Endothelial cell of umbilical vein (primary cell): ENCODE measurements around the gene GIPC3. TPM values are rescaled to one million over a fixed set of nuclear protein-coding genes. Genes with fewer than 3 reads are reported as not detected.

Experiments used
- BruUV-seq: library from RNA; stranded (reverse); fragments of 400-500 nt; replicated peaks from 2 replicates; lab custom pipeline; 2021; lab: Mats Ljungman, UMichigan
- CTCF ChIA-PET: fragments of 300-600, 350-600 bp; sonication (Branson Sonifier 250); formaldehyde crosslinking; loops from one replicate; lab custom pipeline; 2021; ENCODE audit warnings: antibody characterized with exemption, inconsistent platforms; lab: Charles Lee
- POLR2A ChIA-PET: fragments of 300-600, 350-600 bp; sonication (Branson Sonifier 250); formaldehyde crosslinking; loops from one replicate; lab custom pipeline; 2021; ENCODE audit warnings: antibody characterized with exemption, inconsistent platforms; lab: Charles Lee
- DNase-seq: peaks from one replicate; pipeline ENCODE4 v3.0.0-alpha.2; 2011; ENCODE audit warnings: low read depth, low spot score
- FAIRE-seq: peaks from 2 replicates; lab custom pipeline; 2011; peaks lifted over from hg19 to GRCh38; lab: Jason Lieb, UNC
- H2AFZ ChIP-seq: 2 replicates; pipeline ENCODE4 v1.6.0; 2012; ENCODE audit warnings: low read depth, low read length, control low read depth, inconsistent platforms
- H3K27ac ChIP-seq: 2 replicates; pipeline ENCODE4 v1.5.1; 2011; ENCODE audit warnings: low read depth, mild to moderate bottlenecking, control low read depth, low read length, moderate library complexity; ENCODE audit not compliant: insufficient read depth
- H3K27me3 ChIP-seq, 2 experiments: 2 replicates each; pipeline versions ENCODE4 v1.6.0 to v1.6.1; 2011; ENCODE audit warnings: low read length in 2 of 2, mixed read lengths in 1 of 2; ENCODE audit not compliant: control insufficient read depth in 2 of 2, insufficient read depth in 2 of 2
- H3K36me3 ChIP-seq, 2 experiments: 2 replicates in 1 of 2; 3 replicates in 1 of 2; pipeline ENCODE4 v1.5.1; 2011; ENCODE audit warnings: low read length in 2 of 2, mild to moderate bottlenecking in 1 of 2, moderate library complexity in 1 of 2; ENCODE audit not compliant: control insufficient read depth in 2 of 2, insufficient read depth in 2 of 2; ENCODE audit errors: extremely low read depth in 1 of 2
- H3K4me1 ChIP-seq: 3 replicates; pipeline ENCODE4 v1.5.1; 2011; ENCODE audit warnings: mild to moderate bottlenecking, low read length; ENCODE audit not compliant: control insufficient read depth, insufficient read depth; ENCODE audit errors: extremely low read depth
- H3K4me2 ChIP-seq: 2 replicates; pipeline ENCODE4 v1.6.1; 2011; ENCODE audit warnings: low read length, control low read depth, mixed read lengths; ENCODE audit not compliant: insufficient read depth
- H3K4me3 ChIP-seq, 3 experiments: fragments of 200-600 bp in 1 of 3; sonication (generic), shearing (Covaris generic) in 1 of 3; replicated peaks in 1 of 3; 2 replicates each; pipeline ENCODE4 v1.5.1; 2011 to 2016; ENCODE audit warnings: control low read depth in 3 of 3, low read length in 3 of 3, mild to moderate bottlenecking in 2 of 3, inconsistent platforms in 1 of 3, low read depth in 1 of 3, moderate library complexity in 1 of 3; ENCODE audit not compliant: insufficient read depth in 1 of 3
- H3K79me2 ChIP-seq: 2 replicates; pipeline ENCODE4 v1.6.0; 2012; ENCODE audit warnings: low read length, inconsistent platforms; ENCODE audit not compliant: control insufficient read depth, insufficient read depth
- H3K9ac ChIP-seq: replicated peaks from 2 replicates; pipeline ENCODE3; 2011; ENCODE audit warnings: low read length, control low read depth; ENCODE audit not compliant: insufficient read depth; ENCODE audit errors: extremely low read depth
- H3K9me1 ChIP-seq: replicated peaks from 3 replicates; pipeline ENCODE4 v1.6.0; 2011; ENCODE audit warnings: mild to moderate bottlenecking, low read length; ENCODE audit not compliant: control insufficient read depth, insufficient read depth; ENCODE audit errors: extremely low read depth
- H3K9me3 ChIP-seq: replicated peaks from 2 replicates; pipeline ENCODE4 v1.5.1; 2012; ENCODE audit warnings: low read length, inconsistent platforms; ENCODE audit not compliant: control insufficient read depth, insufficient read depth
- H4K20me1 ChIP-seq: replicated peaks from 2 replicates; pipeline ENCODE3; 2011; ENCODE audit warnings: mild to moderate bottlenecking, low read length; ENCODE audit not compliant: control insufficient read depth, insufficient read depth; ENCODE audit errors: extremely low read depth
- CTCF ChIP-seq, 2 donors: IDR thresholded peaks; 1 replicate in 1 of 2; 2 replicates in 1 of 2; pipeline ENCODE4 v1.5.1; 2011; ENCODE audit warnings: low read length in 2 of 2, mild to moderate bottlenecking in 2 of 2, moderate library complexity in 2 of 2, control low read depth in 1 of 2, inconsistent platforms in 1 of 2, low read depth in 1 of 2; ENCODE audit not compliant: insufficient read depth in 1 of 2; ENCODE audit errors: extremely low read depth in 1 of 2
- EZH2 ChIP-seq: IDR thresholded peaks from 2 replicates; pipeline ENCODE4 v1.6.1; 2012; ENCODE audit warnings: borderline replicate concordance, low read depth, mild to moderate bottlenecking, moderate library complexity, low read length, inconsistent platforms; ENCODE audit not compliant: severe bottlenecking
- FOS ChIP-seq: IDR thresholded peaks from 2 replicates; pipeline ENCODE4 v1.6.1; 2011; ENCODE audit warnings: mild to moderate bottlenecking, low read length, moderate library complexity, borderline replicate concordance; ENCODE audit not compliant: insufficient read depth
- GATA2 ChIP-seq: IDR thresholded peaks from 2 replicates; pipeline ENCODE4 v1.7.0; 2011; ENCODE audit warnings: low read depth, mild to moderate bottlenecking, moderate library complexity, mixed read lengths, low read length; ENCODE audit not compliant: insufficient read length, insufficient read depth
- JUN ChIP-seq: IDR thresholded peaks from 2 replicates; pipeline ENCODE4 v1.6.1; 2011; ENCODE audit warnings: borderline replicate concordance, low read depth; ENCODE audit not compliant: insufficient read length, insufficient read depth
- MAX ChIP-seq: IDR thresholded peaks from 2 replicates; pipeline ENCODE4 v1.6.1; 2011; ENCODE audit not compliant: insufficient read depth, insufficient read length
- MYC ChIP-seq: IDR thresholded peaks from one replicate; pipeline ENCODE4 v1.6.1; 2011; ENCODE audit warnings: mild to moderate bottlenecking, low read depth, low read length
- POLR2A ChIP-seq: IDR thresholded peaks from 2 replicates; pipeline ENCODE4 v1.6.1; 2012; ENCODE audit warnings: low read depth, mild to moderate bottlenecking, control low read depth, low read length
- POLR2AphosphoS5 ChIP-seq: IDR thresholded peaks from 2 replicates; pipeline ENCODE4 v1.6.1; 2012; ENCODE audit warnings: low read depth, mild to moderate bottlenecking, control low read depth, low read length, moderate library complexity; ENCODE audit not compliant: insufficient read depth
- dilution Hi-C: fragments of 300-500 bp; cut with MboI; formaldehyde crosslinking; loops from one replicate; pipeline ENCODE4 v1.15.0; 2019; ENCODE audit warnings: low sequenced_read_pairs; ENCODE audit not compliant: extremely low pct_ligation_motif_present
- intact Hi-C: fragments of 100-400 bp; cut with micrococcal nuclease; formaldehyde crosslinking; loops from one replicate; pipeline ENCODE4 v1.10.0; 2022
- polyA plus RNA-seq, 4 experiments: library from polyadenylated mRNA; depleted of rRNA in 3 of 4; stranded (reverse) in 3 of 4; unstranded in 1 of 4; fragments of >200 nt; gene quantifications; 2 replicates each; pipeline versions ENCODE4 v1.2.1 to v1.2.3, GENCODE V29; 2011 to 2012; ENCODE audit warnings: missing spikeins in 1 of 4
- small RNA-seq: library from RNA; depleted of rRNA; stranded (forward); fragments of <200 nt; gene quantifications from one replicate; pipeline ENCODE3, GENCODE V24; 2012; ENCODE audit warnings: low replicate concordance, low read depth; ENCODE audit not compliant: insufficient read depth, insufficient read length
- total RNA-seq: library from RNA; stranded (reverse); gene quantifications from 2 replicates; pipeline ENCODE4 v1.2.3, GENCODE V29; 2021

The GIPC3 gene
- total and polyA plus RNA-seq, 2 donors (not counting 3 experiments of a cell fraction or from before 2014, with no cell fraction given): 2.2 to 6.6 TPM

- TF ChIP-seq MAX (no peak), POLR2A (no peak), EZH2 (no peak), POLR2AphosphoS5 (no peak), MYC (no peak), GATA2 (no peak), FOS (no peak), CTCF (IDR thresholded peaks at IDR 0.05; ENCODE audit: extremely low read depth in 1 of 2, insufficient read depth in 1 of 2, low read depth in 1 of 2, low read length in 2 of 2) (no peak), JUN (no peak)
- H3K36me3 ChIP-seq: peaks cover 8 to 51% of the 10 kb centered on the region in 2 experiments
- POLR2A ChIA-PET: interaction anchor here (0.7 kb wide), 1 partner anchor 10 kb away, joined by 7 read pairs; no protein-coding TSS in a partner anchor
Observed at GRCh38 chr19:3642296-3642695, 57.0 kb downstream of the GIPC3 start.

More at GRCh38 chr19:3642296-3642695, 57.0 kb downstream of the GIPC3 start:
- Histone ChIP-seq H3K27ac (no peak overlapping the region), H3K4me3 (no peak overlapping the region), H2AFZ (no peak overlapping the region), H3K9me3 (no peaks in the 10 kb centered on the region), H3K27me3 (no peaks in the 10 kb centered on the region), H4K20me1 (no peaks in the 10 kb centered on the region), H3K9me1 (no peaks in the 10 kb centered on the region), H3K4me2 (no peak overlapping the region), H3K9ac (no peak overlapping the region), H3K4me1 (no peaks in the 10 kb centered on the region), H3K79me2 (no peaks in the 10 kb centered on the region)
- no TSS peak for BruUV-seq
- dilution Hi-C loops: no loop called here
- no peak for FAIRE-seq
- no peak for DNase-seq
- intact Hi-C loops: no loop called here
- CTCF ChIA-PET: no interaction called here

Small RNA genes within 50 kb of the gene (small RNA-seq; reads per million reads assigned to genes)
- gene AC005786.1: not detected

Other genes with a start within 250 kb of the GIPC3 start
- 131 and 133 TPM in 2 replicates for gene NFIC, start 218.9 kb upstream of the GIPC3 start, total RNA-seq
- 8.5 and 11.4 TPM in 2 replicates for gene NFIC, start 218.9 kb upstream of the GIPC3 start, polyA plus RNA-seq
- not detected in 2 replicates for gene SMIM24, start 105.0 kb upstream of the GIPC3 start, total RNA-seq
- not detected in 2 replicates for gene SMIM24, start 105.0 kb upstream of the GIPC3 start, polyA plus RNA-seq
- not detected in 2 replicates for gene SMIM44, start 102.0 kb upstream of the GIPC3 start, total RNA-seq
- not detected in 2 replicates for gene SMIM44, start 102.0 kb upstream of the GIPC3 start, polyA plus RNA-seq
- gene DOHH, start 84.8 kb upstream of the GIPC3 start, total RNA-seq: 14.8 and 15.2 TPM in 2 replicates
- 8.0 and 8.7 TPM in 2 replicates for gene DOHH, start 84.8 kb upstream of the GIPC3 start, polyA plus RNA-seq
- 60.4 and 60.5 TPM in 2 replicates for gene FZR1, start 79.2 kb upstream of the GIPC3 start, total RNA-seq
- gene FZR1, start 79.2 kb upstream of the GIPC3 start, polyA plus RNA-seq: 35.9 and 45.0 TPM in 2 replicates
- 0.53 and 0.73 TPM in 2 replicates for gene TEKTIP1, start 46.3 kb upstream of the GIPC3 start, total RNA-seq
- not detected in 2 replicates for gene TEKTIP1, start 46.3 kb upstream of the GIPC3 start, polyA plus RNA-seq
- gene MFSD12, start 27.9 kb upstream of the GIPC3 start, total RNA-seq: 78.9 and 80.4 TPM in 2 replicates
- 51.7 and 66.9 TPM in 2 replicates for gene MFSD12, start 27.9 kb upstream of the GIPC3 start, polyA plus RNA-seq
- 98.0 and 98.2 TPM in 2 replicates for gene HMG20B, start 12.5 kb upstream of the GIPC3 start, total RNA-seq
- gene HMG20B, start 12.5 kb upstream of the GIPC3 start, polyA plus RNA-seq: 53.2 and 63.9 TPM in 2 replicates
- 2.9 and 3.4 TPM in 2 replicates for gene TBXA2R, start 21.4 kb downstream of the GIPC3 start, total RNA-seq
- gene TBXA2R, start 21.4 kb downstream of the GIPC3 start, polyA plus RNA-seq: 2.4 TPM in 2 replicates
- 36.1 and 36.4 TPM in 2 replicates for gene CACTIN, start 41.3 kb downstream of the GIPC3 start, total RNA-seq
- 29.7 and 31.8 TPM in 2 replicates for gene CACTIN, start 41.3 kb downstream of the GIPC3 start, polyA plus RNA-seq
- 79.5 and 82.2 TPM in 2 replicates for gene PIP5K1C, start 115.0 kb downstream of the GIPC3 start, total RNA-seq
- 31.6 and 37.4 TPM in 2 replicates for gene PIP5K1C, start 115.0 kb downstream of the GIPC3 start, polyA plus RNA-seq
- gene TJP3, start 122.9 kb downstream of the GIPC3 start, total RNA-seq: not detected in 2 replicates
- 0.10 TPM in 1 of 2 replicates, not detected in the other for gene TJP3, start 122.9 kb downstream of the GIPC3 start, polyA plus RNA-seq
- 23.4 and 24.3 TPM in 2 replicates for gene APBA3, start 176.2 kb downstream of the GIPC3 start, total RNA-seq
- 25.1 and 41.7 TPM in 2 replicates for gene APBA3, start 176.2 kb downstream of the GIPC3 start, polyA plus RNA-seq
- gene MRPL54, start 177.2 kb downstream of the GIPC3 start, total RNA-seq: 67.5 and 76.3 TPM in 2 replicates
- gene MRPL54, start 177.2 kb downstream of the GIPC3 start, polyA plus RNA-seq: 80.2 and 93.1 TPM in 2 replicates
- gene RAX2, start 186.8 kb downstream of the GIPC3 start, total RNA-seq: not detected in 2 replicates
- gene RAX2, start 186.8 kb downstream of the GIPC3 start, polyA plus RNA-seq: not detected in 2 replicates
- gene MATK, start 200.9 kb downstream of the GIPC3 start, total RNA-seq: not detected in 2 replicates
- gene MATK, start 200.9 kb downstream of the GIPC3 start, polyA plus RNA-seq: not detected in 2 replicates